ENCODE measurements around the gene NALCN.

Gene NALCN

GRCh38 chr13:101025519-101025918 lies 390.8 kb downstream of the NALCN start:
- no peak for DNase-seq (ENCODE audit: low spot score)

GRCh38 chr13:101019126-101019525 lies 397.2 kb downstream of the NALCN start:
- DNase-seq (ENCODE audit: low spot score) = no peak

- no peak for DNase-seq (ENCODE audit: low spot score)
Measured at GRCh38 chr13:101018720-101019119, 397.6 kb downstream of the NALCN start.

- DNase-seq (ENCODE audit: low spot score) = no peak
Measured at GRCh38 chr13:101017123-101017872, 399.0 kb downstream of the NALCN start.

- DNase-seq (ENCODE audit: low spot score) = no peak
Measured at GRCh38 chr13:101016475-101016874, 399.8 kb downstream of the NALCN start.

GRCh38 chr13:101013245-101013644 lies 403.1 kb downstream of the NALCN start:
- DNase-seq (ENCODE audit: low spot score) = no peak

GRCh38 chr13:101010100-101010499 lies 406.2 kb downstream of the NALCN start:
- no peak for DNase-seq (ENCODE audit: low spot score)

GRCh38 chr13:101007245-101007644 lies 409.1 kb downstream of the NALCN start:
- no peak for DNase-seq (ENCODE audit: low spot score)

Data from hematopoietic multipotent progenitor cell treated with erythropoietin and hydrocortisone succinate and interleukin-3 and kit ligand, for 15 days (in vitro differentiated cells).